ENCODE data around the gene OPCML. TPM values are rescaled to one million over a fixed set of nuclear protein-coding genes. Genes with fewer than 3 reads are reported as not detected.

The OPCML gene
- polyA plus RNA-seq, 3 donors: not detected

DNA sequence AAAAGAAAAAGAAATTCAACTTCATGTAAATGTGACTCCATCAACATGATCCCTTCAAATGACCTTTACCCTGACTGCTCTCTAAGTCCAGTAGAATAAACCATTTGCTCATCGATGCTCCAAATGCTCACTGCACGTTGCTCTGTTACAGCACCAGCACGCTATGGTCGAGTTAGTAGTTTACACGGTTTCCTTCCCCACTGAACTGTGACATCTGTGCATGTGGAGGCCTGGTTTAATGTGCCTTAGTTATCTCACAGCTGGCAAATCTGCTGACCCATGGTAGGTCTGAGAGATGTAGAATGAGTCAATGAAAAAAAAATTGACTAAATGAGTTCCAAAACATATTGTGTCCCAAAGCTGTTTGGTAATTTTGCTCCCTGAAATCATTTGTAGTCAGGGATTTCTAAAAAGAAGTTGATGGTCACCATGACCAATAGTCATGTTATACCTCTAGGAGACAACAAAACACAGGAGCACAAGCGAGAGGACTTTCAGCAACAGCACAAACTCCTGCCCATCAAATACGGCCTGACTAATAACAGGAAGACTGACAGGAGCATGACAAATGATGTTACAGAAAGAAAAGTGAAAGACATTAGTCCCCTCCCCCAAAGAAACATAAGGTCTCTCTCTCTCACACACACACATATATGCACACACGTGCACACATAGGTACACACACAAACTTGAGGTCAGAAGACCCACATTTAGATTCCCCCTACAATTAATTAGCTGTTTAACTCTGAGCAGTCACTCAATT lies 624.5 kb downstream of the OPCML start:
- Mint-ChIP-seq H3K27me3 (ENCODE audit: low read depth in 3 of 3) (peaks cover 0 to 3% (median 0%) of the 10 kb centered on the region in 3 donors), H3K9me3 (peaks cover 0 to 5% (median 2%) of the 10 kb centered on the region in 7 donors), H3K4me3 (no peak overlapping the region), H3K36me3 (no peaks in the 10 kb centered on the region), H3K27ac (no peak overlapping the region), H3K4me1 (no peaks in the 10 kb centered on the region)
- DNase-seq: no peak
- Histone ChIP-seq H3K9me3 (replicated peaks in 1 of 2; ENCODE audit: control insufficient read depth in 1 of 2, insufficient read depth in 1 of 2, low read length in 2 of 2) (peaks cover 0 to 5% of the 10 kb centered on the region in 2 donors), H3K36me3 (replicated peaks in 1 of 2; ENCODE audit: control insufficient read depth in 1 of 2, insufficient read depth in 2 of 2, low read length in 2 of 2) (no peaks in the 10 kb centered on the region), H3K27me3 (ENCODE audit: control insufficient read depth in 2 of 2, insufficient read depth in 2 of 2, low read length in 2 of 2) (no peaks in the 10 kb centered on the region), H2AFZ (ENCODE audit: insufficient read depth, low read depth, low read length, poor library complexity, severe bottlenecking) (no peak overlapping the region), H4K20me1 (ENCODE audit: insufficient read depth, low read length) (no peaks in the 10 kb centered on the region), H3K27ac (ENCODE audit: low read depth in 1 of 2, low read length in 2 of 2) (no peak overlapping the region), H3K9ac (ENCODE audit: insufficient read depth, low read length, poor library complexity, severe bottlenecking) (no peak overlapping the region), H3K4me2 (replicated peaks; ENCODE audit: extremely low read depth, low read length, poor library complexity, severe bottlenecking) (no peak overlapping the region), H3K4me3 (replicated peaks in 1 of 3; ENCODE audit: low read depth in 2 of 3, low read length in 3 of 3) (no peak overlapping the region), H3K4me1 (ENCODE audit: control insufficient read depth in 1 of 2, insufficient read depth in 2 of 2, low read length in 2 of 2) (no peaks in the 10 kb centered on the region), H3K79me2 (ENCODE audit: insufficient read depth, low read length) (no peaks in the 10 kb centered on the region)
- 80% methylated on average over 8 of the region's 8 CpGs for WGBS (ENCODE audit: insufficient coverage)
- intact Hi-C loops (cut with micrococcal nuclease): no loop called here
- TF ChIP-seq, protein P1, sequence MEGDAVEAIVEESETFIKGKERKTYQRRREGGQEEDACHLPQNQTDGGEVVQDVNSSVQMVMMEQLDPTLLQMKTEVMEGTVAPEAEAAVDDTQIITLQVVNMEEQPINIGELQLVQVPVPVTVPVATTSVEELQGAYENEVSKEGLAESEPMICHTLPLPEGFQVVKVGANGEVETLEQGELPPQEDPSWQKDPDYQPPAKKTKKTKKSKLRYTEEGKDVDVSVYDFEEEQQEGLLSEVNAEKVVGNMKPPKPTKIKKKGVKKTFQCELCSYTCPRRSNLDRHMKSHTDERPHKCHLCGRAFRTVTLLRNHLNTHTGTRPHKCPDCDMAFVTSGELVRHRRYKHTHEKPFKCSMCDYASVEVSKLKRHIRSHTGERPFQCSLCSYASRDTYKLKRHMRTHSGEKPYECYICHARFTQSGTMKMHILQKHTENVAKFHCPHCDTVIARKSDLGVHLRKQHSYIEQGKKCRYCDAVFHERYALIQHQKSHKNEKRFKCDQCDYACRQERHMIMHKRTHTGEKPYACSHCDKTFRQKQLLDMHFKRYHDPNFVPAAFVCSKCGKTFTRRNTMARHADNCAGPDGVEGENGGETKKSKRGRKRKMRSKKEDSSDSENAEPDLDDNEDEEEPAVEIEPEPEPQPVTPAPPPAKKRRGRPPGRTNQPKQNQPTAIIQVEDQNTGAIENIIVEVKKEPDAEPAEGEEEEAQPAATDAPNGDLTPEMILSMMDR (IDR thresholded peaks at IDR 0.05): no peak

DNA sequence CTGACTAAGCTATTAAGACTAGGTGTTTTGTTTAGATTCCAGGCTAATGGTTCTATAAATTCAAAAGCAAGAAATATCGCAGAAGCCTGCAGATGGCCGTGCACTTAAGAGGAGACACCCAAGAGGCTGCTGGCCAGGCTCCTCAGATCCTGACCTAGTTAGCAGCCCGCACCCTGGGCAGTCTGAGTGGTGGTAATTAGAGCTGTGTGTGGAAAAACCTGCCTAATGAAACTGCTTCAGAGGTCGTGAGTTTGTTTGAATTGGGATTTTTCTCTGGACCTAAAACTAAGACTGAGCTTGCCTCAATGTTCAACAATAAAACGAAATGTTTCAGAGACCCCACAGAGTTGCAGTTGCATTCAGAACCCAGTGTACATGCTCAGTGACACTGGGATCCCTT lies 627.7 kb downstream of the OPCML start:
- H3K9me3 ChIP-seq (replicated peaks in 1 of 2; ENCODE audit: control insufficient read depth in 1 of 2, insufficient read depth in 1 of 2, low read length in 2 of 2): no peaks in the 10 kb centered on the region
- Mint-ChIP-seq H3K27me3 (ENCODE audit: low read depth in 3 of 3) (peaks cover 0 to 3% (median 1%) of the 10 kb centered on the region in 3 donors), H3K27ac (no peak overlapping the region), H3K4me1 (no peaks in the 10 kb centered on the region), H3K4me3 (no peak overlapping the region), H3K36me3 (no peaks in the 10 kb centered on the region), H3K9me3 (peaks cover 2 to 10% (median 3%) of the 10 kb centered on the region in 7 donors)
- H3K9ac ChIP-seq (ENCODE audit: insufficient read depth, low read length, poor library complexity, severe bottlenecking): no peak overlapping the region
- no peaks in the 10 kb centered on the region for H3K79me2 ChIP-seq (ENCODE audit: insufficient read depth, low read length)
- no peak for DNase-seq
- H3K4me3 ChIP-seq (replicated peaks in 1 of 3; ENCODE audit: low read depth in 2 of 3, low read length in 3 of 3): no peak overlapping the region
- TF ChIP-seq, protein P1 (IDR thresholded peaks at IDR 0.05): no peak
- H4K20me1 ChIP-seq (ENCODE audit: insufficient read depth, low read length): no peaks in the 10 kb centered on the region
- intact Hi-C loops (cut with micrococcal nuclease): no loop called here
- no peak overlapping the region for H2AFZ ChIP-seq (ENCODE audit: insufficient read depth, low read depth, low read length, poor library complexity, severe bottlenecking)
- H3K27ac ChIP-seq (ENCODE audit: low read depth in 1 of 2, low read length in 2 of 2): no peak overlapping the region
- no peaks in the 10 kb centered on the region for H3K36me3 ChIP-seq (replicated peaks in 1 of 2; ENCODE audit: control insufficient read depth in 1 of 2, insufficient read depth in 2 of 2, low read length in 2 of 2)
- 74% methylated on average over 5 of the region's 5 CpGs for WGBS (ENCODE audit: insufficient coverage)
- no peaks in the 10 kb centered on the region for H3K4me1 ChIP-seq (ENCODE audit: control insufficient read depth in 1 of 2, insufficient read depth in 2 of 2, low read length in 2 of 2)
- no peak overlapping the region for H3K4me2 ChIP-seq (replicated peaks; ENCODE audit: extremely low read depth, low read length, poor library complexity, severe bottlenecking)
- no peaks in the 10 kb centered on the region for H3K27me3 ChIP-seq (ENCODE audit: control insufficient read depth in 2 of 2, insufficient read depth in 2 of 2, low read length in 2 of 2)
